GM12874 (cell line): ENCODE data around the gene RXFP4.

Experiments used
- TF ChIP-seq, protein P1 (sequence below): IDR thresholded peaks from 2 replicates; pipeline ENCODE4 v1.5.1; 2011; ENCODE audit warnings: low read depth, mild to moderate bottlenecking, control low read depth, low read length, moderate library complexity; ENCODE audit not compliant: insufficient read depth

RXFP4 gene

DNA sequence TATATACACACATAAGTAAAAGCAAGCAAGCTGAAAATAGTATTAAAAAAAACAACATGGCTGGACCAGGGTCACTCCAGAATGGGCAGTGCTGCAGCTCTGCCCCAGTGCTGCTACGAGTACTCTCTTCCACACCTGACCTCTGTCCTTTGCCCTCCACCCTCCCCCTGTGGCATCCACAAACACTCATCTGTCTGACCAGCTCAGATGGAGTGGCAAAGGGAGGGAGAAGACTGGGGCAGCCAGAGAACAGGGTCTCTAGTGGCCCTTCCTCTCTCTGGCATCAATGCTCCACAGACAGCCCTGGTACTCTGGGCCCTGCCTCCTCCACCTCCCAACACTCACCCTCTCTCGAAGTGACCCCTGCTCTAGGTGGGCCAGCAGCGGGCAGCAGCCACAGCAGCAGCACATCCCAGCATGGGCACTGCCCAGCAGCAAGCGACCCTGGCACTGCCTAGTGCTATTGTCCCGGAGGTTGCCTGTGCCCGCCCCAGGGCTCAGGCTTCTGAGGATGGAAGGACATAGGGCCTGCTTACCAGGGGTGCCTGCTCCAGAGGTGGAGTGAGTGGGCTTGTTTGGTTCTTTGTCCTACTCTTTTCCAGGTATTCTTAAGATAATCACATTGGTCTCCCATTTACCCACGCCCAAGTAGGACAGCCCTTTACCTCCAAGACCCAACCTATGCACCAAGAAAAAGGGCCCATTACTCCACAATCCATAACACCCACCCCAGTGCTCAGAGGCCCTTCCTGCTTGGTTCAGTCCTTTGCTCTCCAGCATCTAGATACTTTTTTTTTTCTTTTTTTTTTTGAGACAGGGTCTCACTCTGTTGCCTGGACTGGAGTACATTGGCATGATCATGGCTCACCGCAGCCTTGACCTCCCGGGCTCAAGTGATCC, 30.7 kb downstream of the RXFP4 start:
- TF ChIP-seq, protein P1, sequence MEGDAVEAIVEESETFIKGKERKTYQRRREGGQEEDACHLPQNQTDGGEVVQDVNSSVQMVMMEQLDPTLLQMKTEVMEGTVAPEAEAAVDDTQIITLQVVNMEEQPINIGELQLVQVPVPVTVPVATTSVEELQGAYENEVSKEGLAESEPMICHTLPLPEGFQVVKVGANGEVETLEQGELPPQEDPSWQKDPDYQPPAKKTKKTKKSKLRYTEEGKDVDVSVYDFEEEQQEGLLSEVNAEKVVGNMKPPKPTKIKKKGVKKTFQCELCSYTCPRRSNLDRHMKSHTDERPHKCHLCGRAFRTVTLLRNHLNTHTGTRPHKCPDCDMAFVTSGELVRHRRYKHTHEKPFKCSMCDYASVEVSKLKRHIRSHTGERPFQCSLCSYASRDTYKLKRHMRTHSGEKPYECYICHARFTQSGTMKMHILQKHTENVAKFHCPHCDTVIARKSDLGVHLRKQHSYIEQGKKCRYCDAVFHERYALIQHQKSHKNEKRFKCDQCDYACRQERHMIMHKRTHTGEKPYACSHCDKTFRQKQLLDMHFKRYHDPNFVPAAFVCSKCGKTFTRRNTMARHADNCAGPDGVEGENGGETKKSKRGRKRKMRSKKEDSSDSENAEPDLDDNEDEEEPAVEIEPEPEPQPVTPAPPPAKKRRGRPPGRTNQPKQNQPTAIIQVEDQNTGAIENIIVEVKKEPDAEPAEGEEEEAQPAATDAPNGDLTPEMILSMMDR: no peak

DNA sequence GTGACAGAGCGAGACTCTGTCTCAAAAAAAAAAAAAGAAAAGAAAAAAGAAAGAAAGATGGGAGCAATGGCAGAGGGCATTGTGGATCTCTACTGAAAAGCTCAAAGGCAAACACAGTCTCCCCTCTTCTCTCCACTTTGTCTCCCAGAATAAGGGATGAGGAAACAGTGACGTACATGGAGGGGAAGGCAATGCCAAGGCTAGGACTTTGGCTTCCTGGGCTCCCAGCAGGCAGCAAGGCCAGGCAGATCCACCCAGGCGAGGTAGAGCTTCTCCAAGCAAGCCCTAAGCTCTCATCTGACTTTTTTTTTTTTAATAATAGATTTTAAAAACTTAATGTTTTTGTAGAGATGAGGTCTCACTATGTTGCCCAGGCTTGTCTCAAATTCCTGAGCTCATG, 32.3 kb downstream of the RXFP4 start:
- TF ChIP-seq, protein P1: no peak

DNA sequence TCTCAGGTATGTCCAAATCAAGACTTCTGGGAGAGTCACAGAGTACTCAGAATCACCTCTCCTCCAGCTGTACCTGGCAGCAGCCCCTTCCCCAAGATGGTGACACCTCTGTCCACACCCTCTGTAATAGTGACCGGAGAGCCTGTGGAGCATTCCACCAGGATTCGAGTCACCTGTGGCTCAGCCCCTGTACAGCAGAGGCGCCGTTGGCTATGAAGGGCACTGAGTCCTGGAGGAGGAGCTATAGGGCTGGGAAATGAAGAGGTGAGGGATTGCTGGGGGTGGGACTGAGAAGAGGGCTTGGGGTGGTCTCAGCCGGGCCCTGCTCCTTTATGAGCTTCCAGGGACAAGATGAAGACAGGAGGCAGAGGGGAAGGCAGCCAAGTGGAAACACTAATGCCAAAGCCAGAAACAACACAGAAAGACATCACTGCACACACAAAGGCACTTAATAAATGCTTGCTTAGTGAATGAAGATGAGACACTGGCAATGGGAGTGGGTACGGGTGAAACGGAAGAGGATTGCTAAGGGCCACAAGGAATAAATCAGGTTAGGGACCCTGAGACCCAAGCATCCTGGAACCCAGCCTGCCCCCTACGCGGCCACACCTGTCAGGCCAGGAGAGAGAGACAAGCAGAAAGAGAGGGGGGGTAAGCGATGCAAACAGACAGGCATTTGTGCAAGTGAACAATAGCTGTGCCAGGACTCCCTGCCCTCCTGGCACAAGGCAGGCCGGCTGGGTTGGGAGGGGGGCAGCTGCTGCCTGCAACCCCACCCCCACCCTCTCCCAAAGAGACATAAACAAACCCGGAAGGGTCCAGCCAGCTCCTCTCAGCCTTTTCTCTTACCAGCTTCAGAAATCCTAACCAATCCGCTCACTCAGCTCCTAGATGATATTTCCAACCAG, 33.0 kb downstream of the RXFP4 start:
- TF ChIP-seq, protein P1: no peak

DNA sequence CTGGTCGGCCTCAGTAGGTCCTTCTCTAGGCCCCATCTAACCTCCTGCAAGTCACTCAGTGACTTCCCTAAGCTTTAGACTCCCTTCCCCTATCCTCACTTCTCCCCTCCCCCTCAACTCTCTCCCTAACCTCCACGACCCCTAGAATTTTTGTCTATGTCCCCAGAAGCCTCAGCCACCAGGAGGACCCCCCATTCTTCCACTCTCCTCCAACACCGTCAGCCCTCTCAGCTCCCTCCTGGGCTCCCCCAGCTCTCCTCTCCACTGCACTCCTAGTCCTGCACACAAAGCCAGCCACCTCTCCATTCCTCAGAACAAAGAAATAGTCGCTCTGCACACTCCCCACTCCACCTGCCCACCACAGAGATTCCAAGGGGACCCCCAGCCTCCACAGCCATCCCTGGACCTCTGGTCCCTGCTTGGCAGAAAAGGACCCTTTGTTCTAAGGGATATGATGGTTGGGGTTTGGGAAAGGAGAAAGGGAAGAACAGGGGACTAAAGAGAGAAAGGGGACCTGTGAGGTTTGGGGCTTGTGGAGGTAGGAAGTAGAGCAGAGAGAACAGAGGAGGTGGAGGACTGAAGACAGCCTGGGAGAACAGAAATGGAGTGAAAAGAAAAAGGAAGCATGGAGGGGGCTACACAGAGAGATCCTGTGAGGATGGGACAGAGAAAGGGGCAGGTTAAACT, 34.1 kb downstream of the RXFP4 start:
- TF ChIP-seq, protein P1: no peak

DNA sequence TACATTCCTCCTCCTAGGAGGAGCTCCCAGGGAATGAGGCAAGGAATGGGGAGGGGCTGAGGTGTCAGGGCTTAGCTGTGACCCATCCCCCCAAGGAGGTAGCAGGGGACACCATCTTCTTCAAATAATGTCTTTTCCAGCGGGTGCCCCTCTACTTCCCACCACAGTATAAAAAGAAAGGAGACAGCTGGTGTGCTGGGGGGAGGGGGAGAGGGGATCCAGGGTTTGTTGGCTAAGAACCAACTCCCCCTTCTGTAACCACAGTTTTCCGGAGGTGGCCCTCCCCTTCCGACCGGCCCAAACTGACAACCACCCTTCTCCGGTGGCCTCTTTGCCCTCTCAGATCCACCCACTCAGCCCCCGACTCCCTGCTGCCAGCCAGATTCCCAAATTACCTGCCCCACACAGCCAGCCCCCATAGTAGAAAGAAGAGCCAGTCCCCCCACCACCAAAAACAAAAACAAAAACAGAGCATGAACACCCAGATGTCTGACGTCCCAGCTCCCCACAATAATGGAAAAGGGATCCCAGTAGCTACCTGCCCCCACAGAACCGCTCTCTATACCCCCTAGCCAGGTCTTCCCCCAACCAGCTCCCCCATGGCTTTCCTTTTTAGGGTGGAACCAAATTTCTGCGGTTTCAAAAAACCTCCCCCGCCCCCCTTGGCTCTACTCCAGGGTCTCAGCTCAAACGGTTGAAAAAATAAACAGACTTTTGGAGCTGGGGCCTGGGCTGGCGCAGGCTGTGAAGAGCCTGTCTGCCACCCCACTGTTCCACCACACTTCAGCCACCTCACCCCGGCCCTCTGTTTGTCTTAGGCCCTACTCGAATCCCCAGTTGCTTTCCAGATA, 34.8 kb downstream of the RXFP4 start:
- TF ChIP-seq, protein P1: no peak

- TF ChIP-seq, protein P1: no peak
Measured at GRCh38 chr1:155976913-155977689, 35.7 kb downstream of the RXFP4 start.
